Large intestine (tissue), 3 donors: ENCODE measurements around the gene PGPEP1. TPM values are rescaled to one million over a fixed set of nuclear protein-coding genes. Genes with fewer than 3 reads are reported as not detected.

Experiments used
- DNase-seq, 2 donors: peaks; one replicate each; pipeline versions ENCODE4 v3.0.0 to v3.0.0-alpha.2; 2013
- H3K27ac ChIP-seq: one replicate; pipeline ENCODE4 v1.5.1; 2013; ENCODE audit warnings: low read length
- H3K27me3 ChIP-seq: 2 replicates; pipeline ENCODE4 v1.6.1; 2013; ENCODE audit warnings: low read length; ENCODE audit not compliant: control insufficient read depth, insufficient read depth
- H3K36me3 ChIP-seq: 2 replicates; pipeline ENCODE4 v1.6.1; 2013; ENCODE audit warnings: low read length; ENCODE audit not compliant: control insufficient read depth, insufficient read depth
- H3K4me1 ChIP-seq: one replicate; pipeline ENCODE4 v1.6.1; 2013; ENCODE audit warnings: low read length; ENCODE audit not compliant: control insufficient read depth, insufficient read depth
- H3K4me3 ChIP-seq: one replicate; pipeline ENCODE4 v1.5.1; 2013; ENCODE audit warnings: low read length
- H3K9me3 ChIP-seq: one replicate; pipeline ENCODE4 v1.6.1; 2013; ENCODE audit warnings: mild to moderate bottlenecking, low read depth, low read length, moderate library complexity; ENCODE audit not compliant: control insufficient read depth
- WGBS: methylation state at CpG from one replicate; pipeline ENCODE4 v1.1.5; 2013; ENCODE audit warnings: low lambda C conversion rate; ENCODE audit not compliant: insufficient coverage; 5-methylcytosine and 5-hydroxymethylcytosine counted together
- polyA plus RNA-seq: library from polyadenylated mRNA; unstranded; fragments of 120-200 nt; gene quantifications from one replicate; pipeline ENCODE4 v1.2.1, GENCODE V29; 2013

PGPEP1 gene
- polyA plus RNA-seq, 1 donor, result 77.2 TPM

- Histone ChIP-seq H3K4me1 (peaks cover 62% of the 10 kb centered on the region), H3K27me3 (no peaks in the 10 kb centered on the region), H3K9me3 (no peaks in the 10 kb centered on the region), H3K27ac (peak overlapping the region; percentile 93), H3K4me3 (peak overlapping the region; percentile 54), H3K36me3 (peaks cover under 1% of the 10 kb centered on the region)
- no CpG with 5 or more reads among the region's 53 CpGs for WGBS
- DNase-seq, result peak; percentile 76 to 83
Observed at GRCh38 chr19:18417250-18418028, 77.0 kb downstream of the PGPEP1 start.

DNA sequence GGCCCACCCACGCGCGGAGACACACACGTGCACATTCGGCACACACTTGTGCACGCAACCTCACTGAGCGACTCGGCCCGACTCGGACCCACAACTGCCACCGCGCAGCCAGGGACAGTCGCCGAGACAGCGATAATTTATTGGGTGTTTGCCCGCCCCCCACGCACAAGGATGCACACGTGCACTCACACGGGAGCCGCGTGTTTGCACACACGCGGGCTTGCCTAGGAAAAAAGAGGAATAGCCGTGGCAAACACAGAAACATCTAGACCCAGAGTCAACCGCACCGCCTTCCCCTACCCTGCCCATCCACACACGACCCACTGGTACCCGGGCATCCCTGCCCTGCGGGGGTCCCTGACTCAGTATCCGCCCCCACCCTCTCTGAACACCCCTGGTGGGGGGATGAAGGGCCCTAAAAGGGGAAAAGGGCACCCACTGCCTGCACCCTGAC is 77.7 kb downstream of the PGPEP1 start:
- peak overlapping the region; percentile 54 for H3K4me3 ChIP-seq
- DNase-seq, result peak in 1 of 2 donors; percentile 42
- peak overlapping the region; percentile 72 for H3K27ac ChIP-seq
- no peaks in the 10 kb centered on the region for H3K9me3 ChIP-seq
- peaks cover 3% of the 10 kb centered on the region for H3K36me3 ChIP-seq
- no peaks in the 10 kb centered on the region for H3K27me3 ChIP-seq
- peaks cover 68% of the 10 kb centered on the region for H3K4me1 ChIP-seq
- WGBS, result no CpG with 5 or more reads among the region's 30 CpGs

DNA sequence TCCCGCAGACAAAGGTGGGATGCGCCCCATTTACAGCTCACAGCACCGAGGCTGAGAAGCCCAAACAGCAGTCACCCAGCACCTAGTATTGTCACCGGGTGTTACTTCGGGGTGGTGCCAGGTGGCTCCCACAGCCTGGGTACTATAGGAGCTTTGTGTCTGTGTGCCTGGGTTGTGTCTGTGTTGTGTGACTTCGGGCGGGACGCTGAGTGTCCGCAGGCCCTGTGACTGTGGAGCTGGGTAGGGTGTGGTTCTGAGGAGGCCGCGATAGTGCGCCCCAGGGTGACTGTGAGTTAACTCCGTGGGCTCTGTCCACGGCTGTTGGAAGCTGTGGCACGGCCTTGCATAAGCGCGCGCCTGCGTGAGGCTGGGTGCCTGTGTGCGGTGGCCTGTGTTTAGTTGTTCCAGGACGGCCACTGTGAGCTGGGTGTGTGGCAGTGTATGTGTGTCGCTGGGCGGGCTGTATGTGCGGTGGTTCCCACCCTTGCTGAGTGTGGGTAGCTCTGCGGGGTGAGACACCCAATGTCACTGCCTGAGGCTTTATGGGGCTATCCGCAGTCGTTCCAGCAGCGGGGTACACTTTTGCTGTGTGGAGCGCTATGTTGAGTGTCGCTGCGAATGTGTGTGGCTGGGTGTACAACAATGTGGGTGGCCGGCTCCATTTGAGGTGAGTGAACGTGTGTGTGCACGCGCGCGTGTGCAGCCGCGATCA is 78.2 kb downstream of the PGPEP1 start:
- Histone ChIP-seq H3K9me3 (no peaks in the 10 kb centered on the region), H3K27ac (peak overlapping the region; percentile 72), H3K4me3 (peak overlapping the region; percentile 54), H3K36me3 (peaks cover 3% of the 10 kb centered on the region), H3K4me1 (peaks cover 74% of the 10 kb centered on the region), H3K27me3 (no peaks in the 10 kb centered on the region)
- WGBS, result no CpG with 5 or more reads among the region's 39 CpGs
- DNase-seq, result no peak

DNA sequence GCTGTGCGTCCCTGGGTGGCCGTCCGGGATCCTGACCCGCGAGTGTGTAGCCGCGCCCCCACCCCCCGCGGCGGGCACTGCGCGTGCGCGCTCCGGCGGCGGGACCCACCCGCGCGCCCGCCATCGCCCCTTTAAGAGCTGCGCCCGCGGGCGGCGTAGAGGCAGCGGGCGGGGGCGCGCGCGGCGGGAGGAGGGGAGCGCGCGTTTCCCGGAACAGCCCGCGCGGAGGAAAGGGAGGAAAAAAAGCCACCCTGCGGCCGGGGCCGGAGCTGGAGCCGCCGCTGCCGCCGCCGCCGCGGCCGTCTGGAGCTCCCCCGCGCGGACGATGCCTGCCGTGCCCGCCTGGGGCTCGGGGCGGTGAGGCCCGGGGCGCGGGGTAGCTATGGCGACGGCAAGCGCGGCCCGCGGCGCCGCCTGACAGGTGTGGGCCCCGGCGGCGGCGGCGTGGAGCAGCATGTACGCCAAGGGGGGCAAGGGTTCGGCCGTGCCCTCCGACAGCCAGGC is 78.8 kb downstream of the PGPEP1 start, which contains the start of gene SSBP4:
Gene SSBP4 (plus strand): TSS at position 204 of the 504 bp plus-strand sequence. CDS start 251 bp downstream, at position 455.
- no CpG with 5 or more reads among the region's 80 CpGs for WGBS
- Histone ChIP-seq H3K36me3 (peaks cover 3% of the 10 kb centered on the region), H3K9me3 (no peaks in the 10 kb centered on the region), H3K27me3 (no peaks in the 10 kb centered on the region), H3K27ac (peak within 1 kb of the TSS; percentile 95), H3K4me3 (peak within 1 kb of the TSS; percentile 77), H3K4me1 (peaks cover 77% of the 10 kb centered on the region)
- DNase-seq, result peak in 1 of 2 donors; percentile 91

Other genes with a start within 250 kb of the PGPEP1 start
- 27.9 TPM for gene MAST3, start 242.8 kb upstream of the PGPEP1 start, polyA plus RNA-seq
- gene PIK3R2, start 187.4 kb upstream of the PGPEP1 start, polyA plus RNA-seq, result 67.7 TPM
- gene IFI30, start 166.8 kb upstream of the PGPEP1 start, polyA plus RNA-seq, result 270 TPM
- 7.3 TPM for gene MPV17L2, start 147.4 kb upstream of the PGPEP1 start, polyA plus RNA-seq
- 5.3 TPM for gene RAB3A, start 136.6 kb upstream of the PGPEP1 start, polyA plus RNA-seq
- 1.2 TPM for gene PDE4C, start 114.2 kb upstream of the PGPEP1 start, polyA plus RNA-seq
- 5.5 TPM for gene IQCN, start 66.1 kb upstream of the PGPEP1 start, polyA plus RNA-seq
- gene JUND, start 59.0 kb upstream of the PGPEP1 start, polyA plus RNA-seq, result 163 TPM
- 94.8 TPM for gene LSM4, start 17.5 kb upstream of the PGPEP1 start, polyA plus RNA-seq
- gene GDF15, start 45.6 kb downstream of the PGPEP1 start, polyA plus RNA-seq, result 20.3 TPM
- gene LRRC25, start 57.0 kb downstream of the PGPEP1 start, polyA plus RNA-seq, result 3.1 TPM
- gene SSBP4, start 78.8 kb downstream of the PGPEP1 start, polyA plus RNA-seq, result 105 TPM
- gene ISYNA1, start 97.5 kb downstream of the PGPEP1 start, polyA plus RNA-seq, result 64.4 TPM
- gene ELL, start 181.5 kb downstream of the PGPEP1 start, polyA plus RNA-seq, result 9.6 TPM
- 138 TPM for gene FKBP8, start 203.0 kb downstream of the PGPEP1 start, polyA plus RNA-seq
- 62.4 TPM for gene KXD1, start 217.3 kb downstream of the PGPEP1 start, polyA plus RNA-seq
- gene UBA52, start 231.3 kb downstream of the PGPEP1 start, polyA plus RNA-seq, result 901 TPM
- 47.2 TPM for gene REX1BD, start 248.2 kb downstream of the PGPEP1 start, polyA plus RNA-seq